ENCODE measurements around the gene CHPF2. TPM values are rescaled to one million over a fixed set of nuclear protein-coding genes. Genes with fewer than 3 reads are reported as not detected.

Gene CHPF2
- total RNA-seq, 8 experiments from 2014 or later: 11.3 to 57.9 (median 30.9) TPM

- in situ Hi-C loops (cut with MboI; ENCODE audit: low pct_unique_long_range_greater_than_20kb in 2 of 9, low sequenced_read_pairs in 9 of 9, unreplicated experiment in 9 of 9): no loop called here
Observed at GRCh38 chr7:151280388-151281019, 48.2 kb downstream of the CHPF2 start.

GRCh38 chr7:151281686-151282085, 49.4 kb downstream of the CHPF2 start:
- WGBS, 10 experiments: 9 to 80% (median 43%) methylated on average over 1 to 4 of the region's 6 CpGs; no CpG with 5 or more reads in 3 of the 10 experiments
- ATAC-seq (replicated peaks in 6 of 8): no peak
- no peak overlapping the region for H3K4me3 ChIP-seq
- peaks cover 0 to 9% of the 10 kb centered on the region in 2 donors for H3K4me1 ChIP-seq (replicated peaks in 1 of 2)
- no peak overlapping the region for H3K27ac ChIP-seq
- in situ Hi-C loops (cut with MboI; ENCODE audit: low pct_unique_long_range_greater_than_20kb in 2 of 9, low sequenced_read_pairs in 9 of 9, unreplicated experiment in 9 of 9): no loop called here

More at GRCh38 chr7:151280388-151281019, 48.2 kb downstream of the CHPF2 start:
- H3K27ac ChIP-seq: no peak overlapping the region
- no peak for ATAC-seq (replicated peaks in 6 of 8)
- H3K4me1 ChIP-seq (replicated peaks in 1 of 2): peaks cover 0 to 12% of the 10 kb centered on the region in 2 donors
- WGBS, 10 experiments: 40 to 100% (median 82%) methylated on average over 1 to 6 of the region's 9 CpGs; no CpG with 5 or more reads in 2 of the 10 experiments
- H3K4me3 ChIP-seq: no peak overlapping the region

GRCh38 chr7:151282111-151282510, 49.8 kb downstream of the CHPF2 start:
- no peak overlapping the region for H3K27ac ChIP-seq
- 21 to 97% (median 60%) methylated on average over 1 to 7 of the region's 8 CpGs; no CpG with 5 or more reads in 5 of the 10 experiments for WGBS, 10 experiments
- in situ Hi-C loops (cut with MboI; ENCODE audit: low pct_unique_long_range_greater_than_20kb in 2 of 9, low sequenced_read_pairs in 9 of 9, unreplicated experiment in 9 of 9): no loop called here
- peaks cover 0 to 9% of the 10 kb centered on the region in 2 donors for H3K4me1 ChIP-seq (replicated peaks in 1 of 2)
- H3K4me3 ChIP-seq: no peak overlapping the region
- ATAC-seq (replicated peaks in 6 of 8): no peak

- Histone ChIP-seq H3K27ac (no peak overlapping the region), H3K4me1 (replicated peaks in 1 of 2) (peaks cover 0 to 9% of the 10 kb centered on the region in 2 donors), H3K4me3 (no peak overlapping the region)
- no peak for ATAC-seq (replicated peaks in 6 of 8)
- in situ Hi-C loops (cut with MboI; ENCODE audit: low pct_unique_long_range_greater_than_20kb in 2 of 9, low sequenced_read_pairs in 9 of 9, unreplicated experiment in 9 of 9): no loop called here
- WGBS, 10 experiments: 61 to 100% (median 89%) methylated on average over 1 to 2 of the region's 2 CpGs
Observed at GRCh38 chr7:151283302-151283701, 51.0 kb downstream of the CHPF2 start.

- H3K4me1 ChIP-seq (replicated peaks in 1 of 2): peaks cover 0 to 2% of the 10 kb centered on the region in 2 donors
- H3K27ac ChIP-seq: no peak overlapping the region
- 18 to 100% (median 60%) methylated on average over 1 to 2 of the region's 2 CpGs; no CpG with 5 or more reads in 4 of the 10 experiments for WGBS, 10 experiments
- ATAC-seq (replicated peaks in 6 of 8): peak in 2 of 8 experiments; percentile 63 to 70
- H3K4me3 ChIP-seq: no peak overlapping the region
- in situ Hi-C loops (cut with MboI; ENCODE audit: low pct_unique_long_range_greater_than_20kb in 2 of 9, low sequenced_read_pairs in 9 of 9, unreplicated experiment in 9 of 9): no loop called here
Observed at GRCh38 chr7:151286148-151286547, 53.9 kb downstream of the CHPF2 start.

Other genes starting within 250 kb of the CHPF2 start
- gene NOS3, start 241.5 kb upstream of the CHPF2 start, total RNA-seq: 1 to 10 TPM in 6 of 8 experiments, under 1 TPM in 2; 0.33 to 4.0 (median 1.7) TPM
- 1 to 10 TPM in 7 of 8 experiments, under 1 TPM in 1; 0.36 to 6.7 (median 2.2) TPM for gene ATG9B, start 208.0 kb upstream of the CHPF2 start, total RNA-seq
- 10 to 100 TPM; 13.5 to 38.1 (median 27.0) TPM for gene ABCB8, start 204.0 kb upstream of the CHPF2 start, total RNA-seq
- 1 to 10 TPM in 7 of 8 experiments, under 1 TPM in 1; 0.76 to 5.0 (median 2.5) TPM for gene ASIC3, start 184.0 kb upstream of the CHPF2 start, total RNA-seq
- 10 to 100 TPM; 18.7 to 28.6 (median 22.3) TPM for gene CDK5, start 174.6 kb upstream of the CHPF2 start, total RNA-seq
- 100 to 1,000 TPM in 3 of 8 experiments, 10 to 100 TPM in 5; 17.1 to 165 (median 45.8) TPM for gene SLC4A2, start 172.9 kb upstream of the CHPF2 start, total RNA-seq
- gene FASTK, start 151.7 kb upstream of the CHPF2 start, total RNA-seq: 10 to 100 TPM; 33.5 to 79.4 (median 59.9) TPM
- gene TMUB1, start 149.0 kb upstream of the CHPF2 start, total RNA-seq: 10 to 100 TPM; 18.2 to 33.3 (median 30.6) TPM
- 10 to 100 TPM; 34.1 to 84.7 (median 57.2) TPM for gene AGAP3, start 146.0 kb upstream of the CHPF2 start, total RNA-seq
- 1 to 10 TPM in 2 of 8 experiments, under 1 TPM in 3, not detected in 3; 0.22 to 1.5 (median 0.78) TPM for gene GBX1, start 64.8 kb upstream of the CHPF2 start, total RNA-seq
- gene ASB10, start 45.2 kb upstream of the CHPF2 start, total RNA-seq: under 1 TPM in 2 of 8 experiments, not detected in 6; 0.33 to 0.56 TPM
- under 1 TPM in 1 of 8 experiments, not detected in 7; 0.96 TPM for gene H2BK1, start 22.0 kb upstream of the CHPF2 start, total RNA-seq
- 10 to 100 TPM; 22.1 to 77.3 (median 43.9) TPM for gene ABCF2, start 5.3 kb upstream of the CHPF2 start, total RNA-seq
- 10 to 100 TPM; 12.8 to 88.7 (median 35.0) TPM for gene SMARCD3, start 16.2 kb downstream of the CHPF2 start, total RNA-seq
- 10 to 100 TPM; 37.3 to 94.9 (median 53.2) TPM for gene NUB1, start 109.3 kb downstream of the CHPF2 start, total RNA-seq
- 10 to 100 TPM in 5 of 8 experiments, 1 to 10 TPM in 1, under 1 TPM in 2; 0.56 to 35.3 (median 21.8) TPM for gene WDR86, start 177.6 kb downstream of the CHPF2 start, total RNA-seq
- gene CRYGN, start 207.7 kb downstream of the CHPF2 start, total RNA-seq: 1 to 10 TPM in 1 of 8 experiments, under 1 TPM in 6, not detected in 1; 0.11 to 1.3 (median 0.29) TPM